Left ventricle myocardium inferior (tissue), 1 donor: ENCODE measurements around the gene PARP11. TPM values are rescaled to one million over a fixed set of nuclear protein-coding genes. Genes with fewer than 3 reads are reported as not detected.

Experiments
- DNase-seq: peaks from one replicate; pipeline ENCODE4 v3.0.0-alpha.2; 2020
- H3K27ac ChIP-seq: fragments of 200-600 bp; replicated peaks from 2 replicates; pipeline ENCODE4 v1.8.0; 2021
- H3K27me3 ChIP-seq: fragments of 200-600 bp; 2 replicates; pipeline ENCODE4 v1.8.0; 2021; ENCODE audit warnings: low read depth
- H3K36me3 ChIP-seq: fragments of 200-600 bp; 2 replicates; pipeline ENCODE4 v1.8.0; 2021
- H3K4me1 ChIP-seq: fragments of 200-600 bp; 2 replicates; pipeline ENCODE4 v1.8.0; 2021
- H3K4me3 ChIP-seq: fragments of 200-600 bp; 2 replicates; pipeline ENCODE4 v1.8.0; 2021; ENCODE audit warnings: mild to moderate bottlenecking, moderate library complexity
- H3K9me3 ChIP-seq: fragments of 200-600 bp; replicated peaks from 2 replicates; pipeline ENCODE4 v1.8.0; 2021
- CTCF ChIP-seq: fragments of 200-600 bp; IDR thresholded peaks from 2 replicates; pipeline ENCODE4 v1.8.0; 2021; ENCODE audit warnings: antibody characterized with exemption, mild to moderate bottlenecking, borderline replicate concordance
- intact Hi-C: fragments of 100-400 bp; cut with micrococcal nuclease; formaldehyde crosslinking; loops from one replicate; pipeline ENCODE4 v1.11.0; 2022
- total RNA-seq: library from RNA; stranded (reverse); fragmentation: NEBNext Ultra II Directional; extraction: Animal tissue kit (Norgen Biotek cat#: 25700); gene quantifications from one replicate; pipeline ENCODE4 v1.2.1, GENCODE V29; 2021
- donor health status: DM: no; HTN: yes; CAD: no; lungs with severe emphysema.

PARP11 gene
- total RNA-seq, 1 donor from 2014 or later, result 4.7 TPM

GRCh38 chr12:3838076-3838475 is 35.1 kb downstream of the PARP11 start:
- no peak overlapping the region for H3K27ac ChIP-seq
- H3K4me1 ChIP-seq, result peaks cover 14% of the 10 kb centered on the region
- H3K9me3 ChIP-seq, result peaks cover 9% of the 10 kb centered on the region
- no peaks in the 10 kb centered on the region for H3K27me3 ChIP-seq
- H3K4me3 ChIP-seq, result no peak overlapping the region
- intact Hi-C loops, result no loop called here
- no peak for DNase-seq
- no peaks in the 10 kb centered on the region for H3K36me3 ChIP-seq
- no peak for TF ChIP-seq CTCF

GRCh38 chr12:3837049-3837448 is 36.1 kb downstream of the PARP11 start:
- no peak for DNase-seq
- TF ChIP-seq CTCF, result no peak
- Histone ChIP-seq H3K9me3 (peaks cover 9% of the 10 kb centered on the region), H3K4me1 (peaks cover 14% of the 10 kb centered on the region), H3K36me3 (no peaks in the 10 kb centered on the region), H3K4me3 (no peak overlapping the region), H3K27me3 (no peaks in the 10 kb centered on the region), H3K27ac (no peak overlapping the region)
- intact Hi-C loops, result no loop called here

GRCh38 chr12:3836641-3837040 is 36.6 kb downstream of the PARP11 start:
- H3K9me3 ChIP-seq, result peaks cover 9% of the 10 kb centered on the region
- TF ChIP-seq CTCF, result no peak
- intact Hi-C loops, result no loop called here
- no peaks in the 10 kb centered on the region for H3K27me3 ChIP-seq
- H3K4me1 ChIP-seq, result peaks cover 10% of the 10 kb centered on the region
- no peak overlapping the region for H3K27ac ChIP-seq
- H3K36me3 ChIP-seq, result no peaks in the 10 kb centered on the region
- DNase-seq, result no peak
- H3K4me3 ChIP-seq, result no peak overlapping the region

- Histone ChIP-seq H3K4me3 (no peak overlapping the region), H3K9me3 (peaks cover 9% of the 10 kb centered on the region), H3K27ac (no peak overlapping the region), H3K4me1 (peaks cover 7% of the 10 kb centered on the region), H3K27me3 (no peaks in the 10 kb centered on the region), H3K36me3 (no peaks in the 10 kb centered on the region)
- TF ChIP-seq CTCF, result no peak
- DNase-seq, result no peak
- intact Hi-C loops, result no loop called here
These were observed 37.3 kb downstream of the PARP11 start for GRCh38 chr12:3835914-3836313.

- peaks cover 9% of the 10 kb centered on the region for H3K9me3 ChIP-seq
- intact Hi-C loops, result no loop called here
- no peak for TF ChIP-seq CTCF
- DNase-seq, result no peak
- H3K4me3 ChIP-seq, result no peak overlapping the region
- peaks cover 7% of the 10 kb centered on the region for H3K4me1 ChIP-seq
- H3K27ac ChIP-seq, result no peak overlapping the region
- no peaks in the 10 kb centered on the region for H3K27me3 ChIP-seq
- H3K36me3 ChIP-seq, result no peaks in the 10 kb centered on the region
These were observed 38.4 kb downstream of the PARP11 start for GRCh38 chr12:3834774-3835173.

GRCh38 chr12:3833670-3834310 is 39.4 kb downstream of the PARP11 start:
- peaks cover 7% of the 10 kb centered on the region for H3K4me1 ChIP-seq
- intact Hi-C loops, result no loop called here
- H3K36me3 ChIP-seq, result no peaks in the 10 kb centered on the region
- H3K27ac ChIP-seq, result no peak overlapping the region
- H3K4me3 ChIP-seq, result no peak overlapping the region
- no peak for DNase-seq
- TF ChIP-seq CTCF, result no peak
- no peaks in the 10 kb centered on the region for H3K27me3 ChIP-seq
- peaks cover 9% of the 10 kb centered on the region for H3K9me3 ChIP-seq
